HEK293T (cell line): ENCODE results near the gene RPL18A.

Source experiments
- BHLHE40 ChIP-seq: fragments of 450-650 bp; IDR thresholded peaks from 2 replicates; pipeline ENCODE4 v1.6.1; 2016; ENCODE audit warnings: mild to moderate bottlenecking, moderate library complexity, borderline replicate concordance
- CTBP1 ChIP-seq: fragments of 450-650 bp; IDR thresholded peaks from 2 replicates; pipeline ENCODE4 v1.6.1; 2016; ENCODE audit warnings: borderline replicate concordance
- ELF4 ChIP-seq: fragments of 450-650 bp; IDR thresholded peaks from 2 replicates; pipeline ENCODE4 v1.6.1; 2017; ENCODE audit warnings: antibody characterized with exemption
- FOXA1 ChIP-seq: fragments of 450-650 bp; IDR thresholded peaks from 2 replicates; pipeline ENCODE4 v1.6.1; 2016; ENCODE audit warnings: mild to moderate bottlenecking
- FOXK2 ChIP-seq: fragments of 450-650 bp; IDR thresholded peaks from 2 replicates; pipeline ENCODE4 v1.6.1; 2016; ENCODE audit warnings: mild to moderate bottlenecking
- FOXM1 ChIP-seq: fragments of 450-650 bp; IDR thresholded peaks from 2 replicates; pipeline ENCODE4 v1.6.1; 2017; ENCODE audit warnings: mild to moderate bottlenecking, borderline replicate concordance
- HDGF ChIP-seq: fragments of 450-650 bp; IDR thresholded peaks from 2 replicates; pipeline ENCODE4 v1.6.1; 2017; ENCODE audit warnings: antibody characterized with exemption, borderline replicate concordance
- LEF1 ChIP-seq: fragments of 450-650 bp; IDR thresholded peaks from 2 replicates; pipeline ENCODE4 v1.6.1; 2017; ENCODE audit warnings: mild to moderate bottlenecking, borderline replicate concordance
- NFRKB ChIP-seq: fragments of 450-650 bp; IDR thresholded peaks from 2 replicates; pipeline ENCODE4 v1.6.1; 2016; ENCODE audit warnings: mild to moderate bottlenecking, moderate library complexity
- PKNOX1 ChIP-seq: fragments of 450-650 bp; IDR thresholded peaks from 2 replicates; pipeline ENCODE4 v1.6.1; 2016
- SP1 ChIP-seq: fragments of 450-650 bp; IDR thresholded peaks from 2 replicates; pipeline ENCODE4 v1.6.1; 2017
- SUZ12 ChIP-seq: fragments of 450-650 bp; IDR thresholded peaks from 2 replicates; pipeline ENCODE4 v1.6.1; 2016; ENCODE audit warnings: mild to moderate bottlenecking
- TARDBP ChIP-seq: fragments of 450-650 bp; IDR thresholded peaks from 2 replicates; pipeline ENCODE4 v1.6.1; 2016
- ZNF384 ChIP-seq: fragments of 450-650 bp; IDR thresholded peaks from 2 replicates; pipeline ENCODE4 v1.6.1; 2016

GRCh38 chr19:17865364-17866311 is 5.9 kb downstream of the RPL18A start:
- TF ChIP-seq SUZ12 (no peak), FOXA1 (no peak), HDGF (peak; percentile 66; the same call in 1 of the 2 replicates), FOXK2 (no peak), BHLHE40 (no peak), FOXM1 (no peak), TARDBP (no peak), SP1 (no peak), NFRKB (no peak), ELF4 (no peak; the same call in none of the 2 replicates), CTBP1 (no peak), LEF1 (no peak), PKNOX1 (no peak), ZNF384 (no peak)
